Naive thymus-derived CD8-positive, alpha-beta T cell (primary cell): ENCODE data around the gene HAP1. TPM values are rescaled to one million over a fixed set of nuclear protein-coding genes. Genes with fewer than 3 reads are reported as not detected.
"Not testable (repeated sequence)": the region's sequence is repeated elsewhere in the genome, so short reads cannot be mapped to it uniquely, and the experiment has no call there.

Source experiments
- ATAC-seq, 2 donors: fragments of 150-1000 bp; cut with Tn5 transposase in 1 of 2; sonication (Bioruptor Pico), chemical (Tn5 transposase) in 1 of 2; 1 replicate in 1 of 2; 2 replicates in 1 of 2; pipeline ENCODE4 v1.10.0; 2021; ENCODE audit warnings: mild to moderate bottlenecking in 2 of 2, moderate library complexity in 2 of 2
- POLR2A ChIA-PET: fragments of 350-600 bp; sonication (Branson Sonifier 250); formaldehyde crosslinking; loops from one replicate; lab custom pipeline; 2021; ENCODE audit warnings: antibody characterized with exemption; lab: Charles Lee
- DNase-seq, 10 donors: peaks; one replicate each; pipeline versions ENCODE4 v3.0.0 to v3.0.0-alpha.2; 2020 to 2022
- H3K27ac Mint-ChIP-seq, 10 donors: one replicate each; pipeline ENCODE4 v1.8.0; 2020 to 2022; ENCODE audit warnings: mild to moderate bottlenecking in 10 of 10, mixed read lengths in 10 of 10, moderate library complexity in 4 of 10, inconsistent platforms in 1 of 10
- H3K27me3 Mint-ChIP-seq, 5 donors: one replicate each; pipeline ENCODE4 v1.8.0; 2021 to 2022; ENCODE audit warnings: mixed read lengths in 5 of 5
- H3K36me3 Mint-ChIP-seq, 3 donors: one replicate each; pipeline ENCODE4 v1.8.0; 2020 to 2022; ENCODE audit warnings: mixed read lengths in 3 of 3, mild to moderate bottlenecking in 2 of 3, inconsistent platforms in 1 of 3
- H3K4me1 Mint-ChIP-seq, 4 donors: one replicate each; pipeline ENCODE4 v1.8.0; 2021 to 2022; ENCODE audit warnings: mixed read lengths in 4 of 4
- H3K4me3 Mint-ChIP-seq, 10 donors: one replicate each; pipeline ENCODE4 v1.8.0; 2020 to 2022; ENCODE audit warnings: mild to moderate bottlenecking in 10 of 10, mixed read lengths in 10 of 10, moderate library complexity in 6 of 10, inconsistent platforms in 1 of 10
- H3K9me3 Mint-ChIP-seq, 9 donors: one replicate each; pipeline ENCODE4 v1.8.0; 2020 to 2022; ENCODE audit warnings: mixed read lengths in 9 of 9, mild to moderate bottlenecking in 3 of 9, inconsistent platforms in 1 of 9, moderate library complexity in 1 of 9
- polyA plus RNA-seq, 3 donors: library from polyadenylated mRNA; unstranded; fragments of 300-500 nt; fragmentation: Illumina TruSeq; gene quantifications; one replicate each; pipeline ENCODE4 v1.2.3, GENCODE V29; 2021
- total RNA-seq, 8 experiments: library from RNA in 2 of 8; stranded (reverse) in 2 of 8; gene quantifications; one replicate each; pipeline ENCODE4 v1.2.3 and lab custom pipeline; 2021 to 2026

Gene HAP1
- total and polyA plus RNA-seq, 5 experiments from 2014 or later, result 0.11 TPM; not detected in 4

GRCh38 chr17:41684035-41684434, 50.4 kb downstream of the HAP1 start:
- no peak overlapping the region for H3K4me3 Mint-ChIP-seq
- POLR2A ChIA-PET, result interaction anchor here (0.6 to 1.4 kb wide), 3 partner anchors 13 to 1264 kb away, joined by 3 to 8 read pairs (median 3); no protein-coding TSS in a partner anchor
- H3K27ac Mint-ChIP-seq, result peak overlapping the region in 1 of 10 donors; percentile 25
- DNase-seq (no peak), ATAC-seq (no peak)
- peaks cover 0 to 5% (median 3%) of the 10 kb centered on the region in 3 donors for H3K36me3 Mint-ChIP-seq
- H3K9me3 Mint-ChIP-seq, result peaks cover 0 to 2% (median 0%) of the 10 kb centered on the region in 9 donors
- H3K4me1 Mint-ChIP-seq, result peaks cover 12 to 25% (median 22%) of the 10 kb centered on the region in 4 donors
- no peaks in the 10 kb centered on the region for H3K27me3 Mint-ChIP-seq

GRCh38 chr17:41683441-41684007, 50.9 kb downstream of the HAP1 start:
- POLR2A ChIA-PET, result no interaction called here
- no peaks in the 10 kb centered on the region for H3K9me3 Mint-ChIP-seq
- no peak overlapping the region for H3K27ac Mint-ChIP-seq
- H3K4me3 Mint-ChIP-seq, result no peak overlapping the region
- DNase-seq (no peak), ATAC-seq (no peak)
- no peaks in the 10 kb centered on the region for H3K36me3 Mint-ChIP-seq
- no peaks in the 10 kb centered on the region for H3K27me3 Mint-ChIP-seq
- peaks cover 15 to 30% (median 26%) of the 10 kb centered on the region in 4 donors for H3K4me1 Mint-ChIP-seq

DNA sequence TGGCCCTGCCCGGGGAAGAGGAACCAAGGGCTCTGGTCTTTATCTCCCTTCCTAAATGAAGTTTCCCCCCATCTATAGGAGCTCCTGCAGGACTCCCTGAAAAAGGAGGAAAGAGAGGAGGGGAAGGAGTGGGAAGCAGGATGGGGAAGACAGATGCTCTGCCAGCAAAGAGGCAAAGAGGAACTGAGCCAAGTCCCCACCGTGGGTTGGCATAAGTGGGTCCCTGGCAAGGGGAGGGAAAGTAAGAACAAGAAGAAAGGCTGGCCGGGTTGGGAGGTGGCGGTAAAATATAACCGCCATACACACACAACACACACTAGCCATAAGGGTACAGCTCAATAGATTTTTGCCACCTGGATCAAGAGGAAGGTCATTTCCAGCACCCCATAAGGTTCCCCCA, 51.8 kb downstream of the HAP1 start:
- Mint-ChIP-seq H3K27me3 (no peaks in the 10 kb centered on the region), H3K4me3 (no peak overlapping the region), H3K9me3 (no peaks in the 10 kb centered on the region), H3K27ac (peak overlapping the region in 2 of 10 donors; percentile 29 to 60), H3K36me3 (no peaks in the 10 kb centered on the region), H3K4me1 (peaks cover 17 to 29% (median 26%) of the 10 kb centered on the region in 4 donors)
- POLR2A ChIA-PET, result interaction anchor here (0.7 kb wide), 1 partner anchor 15 kb away, joined by 3 read pairs; no protein-coding TSS in a partner anchor
- DNase-seq (no peak), ATAC-seq (no peak)

- peaks cover 17 to 29% (median 26%) of the 10 kb centered on the region in 4 donors for H3K4me1 Mint-ChIP-seq
- H3K4me3 Mint-ChIP-seq, result no peak overlapping the region
- H3K9me3 Mint-ChIP-seq, result no peaks in the 10 kb centered on the region
- no peak for ATAC-seq
- H3K36me3 Mint-ChIP-seq, result no peaks in the 10 kb centered on the region
- no peaks in the 10 kb centered on the region for H3K27me3 Mint-ChIP-seq
- H3K27ac Mint-ChIP-seq, result peak overlapping the region in 3 of 10 donors; percentile 49 to 84 (median 59)
- DNase-seq, result no peak
- POLR2A ChIA-PET, result interaction anchor here (6.2 kb wide), 1 partner anchor 8 kb away, joined by 271 read pairs; the partner anchor contains the start of gene EIF1
These were observed 52.7 kb downstream of the HAP1 start for GRCh38 chr17:41681776-41682175.

GRCh38 chr17:41680426-41681040, 53.9 kb downstream of the HAP1 start:
- H3K4me3 Mint-ChIP-seq, result no peak overlapping the region
- POLR2A ChIA-PET, result interaction anchor here (4.0 to 6.2 kb wide), 2 partner anchors 10 to 12 kb away, joined by 64 to 271 read pairs; partner anchors contain the start of gene EIF1
- H3K36me3 Mint-ChIP-seq, result no peaks in the 10 kb centered on the region
- DNase-seq (no peak), ATAC-seq (no peak)
- no peaks in the 10 kb centered on the region for H3K9me3 Mint-ChIP-seq
- H3K27ac Mint-ChIP-seq, result peak overlapping the region in 3 of 10 donors; percentile 18 to 66 (median 24)
- H3K4me1 Mint-ChIP-seq, result peaks cover 17 to 39% (median 25%) of the 10 kb centered on the region in 4 donors
- no peaks in the 10 kb centered on the region for H3K27me3 Mint-ChIP-seq

- H3K4me1 Mint-ChIP-seq, result peaks cover 17 to 39% (median 25%) of the 10 kb centered on the region in 4 donors
- H3K36me3 Mint-ChIP-seq, result no peaks in the 10 kb centered on the region
- no peaks in the 10 kb centered on the region for H3K27me3 Mint-ChIP-seq
- POLR2A ChIA-PET, result interaction anchor here (0.7 to 6.2 kb wide), 6 partner anchors 10 to 1139 kb away, joined by 3 to 271 read pairs (median 8); partner anchors contain the start of genes EIF1 and KRTAP16-1
- peak overlapping the region; percentile 94 to 99 (median 95) for H3K27ac Mint-ChIP-seq
- no peak for ATAC-seq
- H3K9me3 Mint-ChIP-seq, result no peaks in the 10 kb centered on the region
- H3K4me3 Mint-ChIP-seq, result peak overlapping the region in 7 of 10 donors; percentile 28 to 89 (median 86)
- no peak for DNase-seq
These were observed 54.6 kb downstream of the HAP1 start for GRCh38 chr17:41679740-41680425.

- Mint-ChIP-seq H3K9me3 (no peaks in the 10 kb centered on the region), H3K4me3 (peak overlapping the region; percentile 81 to 95 (median 86)), H3K4me1 (peaks cover 17 to 40% (median 25%) of the 10 kb centered on the region in 4 donors)
These were observed 55.3 kb downstream of the HAP1 start for GRCh38 chr17:41678907-41679739.

DNA sequence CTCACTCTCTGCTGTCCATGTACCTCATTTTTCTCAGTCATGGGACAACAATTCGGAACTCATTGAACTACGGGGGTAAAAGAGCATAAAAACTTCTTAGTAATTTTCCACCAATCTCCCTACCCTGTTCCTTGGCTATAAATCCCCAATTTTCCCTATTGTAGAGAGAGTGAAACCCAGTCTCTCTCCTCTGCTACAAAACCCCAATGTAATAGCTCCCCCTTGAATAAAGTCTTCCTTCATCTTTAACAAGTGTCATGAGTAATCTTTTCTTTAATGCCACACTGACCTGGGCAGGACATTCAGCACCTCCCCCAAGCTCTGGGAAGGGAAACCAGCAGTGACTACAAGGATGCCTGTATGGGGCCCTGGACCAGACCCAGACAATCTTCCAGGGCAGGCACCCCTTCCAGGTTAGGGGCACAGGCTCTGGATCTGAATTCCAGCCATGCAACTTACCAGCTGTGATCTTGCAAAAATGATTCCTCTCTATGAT, 56.0 kb downstream of the HAP1 start:
- no peaks in the 10 kb centered on the region for H3K27me3 Mint-ChIP-seq
- H3K9me3 Mint-ChIP-seq, result no peaks in the 10 kb centered on the region
- peak overlapping the region; percentile 94 to 99 (median 95) for H3K27ac Mint-ChIP-seq
- no peaks in the 10 kb centered on the region for H3K36me3 Mint-ChIP-seq
- DNase-seq (peak in 1 of 10 donors; percentile 59), ATAC-seq (peak in 1 of 2 donors; percentile 1)
- H3K4me1 Mint-ChIP-seq, result peaks cover 17 to 40% (median 25%) of the 10 kb centered on the region in 4 donors
- POLR2A ChIA-PET, result interaction anchor here (0.7 to 6.2 kb wide), 8 partner anchors 10 to 1141 kb away, joined by 3 to 271 read pairs (median 6); partner anchors contain the start of genes EIF1 and KRTAP16-1
- H3K4me3 Mint-ChIP-seq, result peak overlapping the region; percentile 81 to 95 (median 86)

More at GRCh38 chr17:41678907-41679739, 55.3 kb downstream of the HAP1 start:
- Mint-ChIP-seq H3K27me3 (no peaks in the 10 kb centered on the region), H3K36me3 (no peaks in the 10 kb centered on the region), H3K27ac (peak overlapping the region; percentile 94 to 99 (median 95))
- ATAC-seq, result peak; percentile 86 to 89
- POLR2A ChIA-PET, result interaction anchor here (0.7 to 6.2 kb wide), 8 partner anchors 11 to 1139 kb away, joined by 3 to 271 read pairs (median 6); partner anchors contain the start of genes EIF1 and KRTAP16-1
- peak in 8 of 10 donors; percentile 29 to 72 (median 58) for DNase-seq

DNA sequence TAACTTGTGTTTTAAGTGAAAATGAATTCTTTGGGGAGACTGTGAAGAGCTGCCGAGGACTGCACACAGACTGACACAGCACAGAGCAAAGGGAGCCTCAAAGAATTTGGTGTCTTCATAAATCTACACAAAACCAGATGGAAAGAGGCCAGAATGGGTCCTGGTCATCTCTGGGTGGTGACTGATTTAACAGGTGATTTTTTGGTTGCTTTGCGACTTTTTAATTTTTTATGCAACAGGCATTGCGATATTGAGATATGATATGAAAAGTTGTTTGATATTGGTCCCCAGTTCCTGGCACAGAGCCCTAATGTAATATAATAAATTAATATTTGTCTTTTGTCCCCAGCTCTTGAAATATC, 58.4 kb downstream of the HAP1 start:
- H3K27ac Mint-ChIP-seq, result peak overlapping the region in 3 of 10 donors; percentile 14 to 83 (median 19)
- H3K36me3 Mint-ChIP-seq, result no peaks in the 10 kb centered on the region
- H3K4me1 Mint-ChIP-seq, result peaks cover 17 to 38% (median 24%) of the 10 kb centered on the region in 4 donors
- H3K9me3 Mint-ChIP-seq, result no peaks in the 10 kb centered on the region
- POLR2A ChIA-PET, result interaction anchor here (6.2 kb wide), 1 partner anchor 14 kb away, joined by 271 read pairs; the partner anchor contains the start of gene EIF1
- H3K27me3 Mint-ChIP-seq, result no peaks in the 10 kb centered on the region
- no peak for ATAC-seq
- DNase-seq, result no peak
- peak overlapping the region in 1 of 10 donors; percentile 68 for H3K4me3 Mint-ChIP-seq

DNA sequence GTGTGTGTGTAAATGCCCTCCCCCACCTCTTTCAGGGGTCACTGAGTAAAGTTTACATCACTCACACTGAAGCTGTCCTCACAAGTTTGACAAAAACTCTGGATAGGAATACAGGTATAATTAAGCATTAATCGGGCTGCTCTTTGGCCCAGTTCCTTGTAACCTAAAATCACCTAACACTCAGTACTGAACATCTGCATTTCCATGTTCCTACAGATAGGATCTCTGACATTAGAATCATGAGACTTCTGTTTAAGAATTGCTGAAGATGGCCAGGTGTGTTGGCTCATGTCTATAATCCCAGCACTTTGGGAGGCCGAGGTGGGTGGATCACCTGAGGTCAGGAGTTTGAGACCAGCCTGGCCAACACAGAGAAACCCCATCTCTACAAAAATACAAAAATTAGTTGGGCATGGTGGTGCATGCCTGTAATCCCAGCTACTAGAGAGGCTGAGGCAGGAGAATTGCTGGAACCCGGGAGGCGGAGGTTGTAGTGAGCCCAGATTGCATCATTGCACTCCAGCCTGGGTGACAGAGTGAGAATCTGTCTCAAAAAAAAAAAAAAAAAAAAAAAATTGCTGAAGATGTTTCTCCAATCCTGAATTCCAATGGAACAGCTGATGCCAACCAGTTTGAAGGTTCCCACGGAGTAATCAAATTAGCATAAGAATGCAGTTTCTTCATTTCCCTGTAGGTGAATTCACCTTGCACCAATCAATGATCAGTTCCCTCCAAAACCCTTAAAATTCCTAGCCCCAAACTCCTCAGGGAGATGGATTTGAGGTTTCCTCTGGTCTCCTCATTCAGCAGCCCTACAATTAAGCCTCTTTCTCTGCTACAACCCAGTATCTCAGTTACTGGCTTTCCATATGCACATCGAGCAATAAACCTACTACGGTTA, 59.0 kb downstream of the HAP1 start:
- H3K9me3 Mint-ChIP-seq, ATAC-seq, DNase-seq, H3K36me3 Mint-ChIP-seq, H3K27me3 Mint-ChIP-seq, H3K4me3 Mint-ChIP-seq: not testable (repeated sequence)
- H3K4me1 Mint-ChIP-seq, result peaks cover 17 to 38% (median 24%) of the 10 kb centered on the region in 4 donors
- peak overlapping the region in 2 of 10 donors; percentile 14 to 83 for H3K27ac Mint-ChIP-seq
- POLR2A ChIA-PET, result interaction anchor here (6.2 kb wide), 1 partner anchor 15 kb away, joined by 271 read pairs; the partner anchor contains the start of gene EIF1
